CD14-positive monocyte (primary cell): ENCODE results near the gene TRPC5OS. TPM values are rescaled to one million over a fixed set of nuclear protein-coding genes. Genes with fewer than 3 reads are reported as not detected.

Experiments used
- DNase-seq, 3 donors: peaks; one replicate each; pipeline ENCODE4 v3.0.0-alpha.2; 2011 to 2022
- H2AFZ ChIP-seq: 2 replicates; pipeline ENCODE4 v1.6.0; 2012; ENCODE audit warnings: mild to moderate bottlenecking, low read depth, low read length, inconsistent platforms; ENCODE audit not compliant: insufficient read depth, poor library complexity, severe bottlenecking
- H3K27ac ChIP-seq, 2 donors: 1 replicate in 1 of 2; 2 replicates in 1 of 2; pipeline ENCODE4 v1.5.1; 2012 to 2013; ENCODE audit warnings: low read length in 2 of 2, control low read depth in 1 of 2, inconsistent platforms in 1 of 2, low read depth in 1 of 2, mild to moderate bottlenecking in 1 of 2
- H3K27me3 ChIP-seq, 2 donors: one replicate each; pipeline versions ENCODE4 v1.6.0 to v1.6.1; 2011 to 2013; ENCODE audit warnings: low read length in 2 of 2; ENCODE audit not compliant: control insufficient read depth in 2 of 2, insufficient read depth in 2 of 2
- H3K36me3 ChIP-seq, 2 donors: replicated peaks in 1 of 2; 1 replicate in 1 of 2; 2 replicates in 1 of 2; pipeline versions ENCODE4 v1.5.1 to v1.6.1; 2012 to 2013; ENCODE audit warnings: low read length in 2 of 2, control low read depth in 1 of 2, inconsistent platforms in 1 of 2, mild to moderate bottlenecking in 1 of 2; ENCODE audit not compliant: insufficient read depth in 2 of 2, control insufficient read depth in 1 of 2
- H3K4me1 ChIP-seq, 2 donors: 1 replicate in 1 of 2; 2 replicates in 1 of 2; pipeline versions ENCODE4 v1.5.1 to v1.6.1; 2012 to 2013; ENCODE audit warnings: low read length in 2 of 2, control low read depth in 1 of 2, inconsistent platforms in 1 of 2, mild to moderate bottlenecking in 1 of 2, moderate library complexity in 1 of 2; ENCODE audit not compliant: insufficient read depth in 2 of 2, control insufficient read depth in 1 of 2
- H3K4me2 ChIP-seq: replicated peaks from 2 replicates; pipeline ENCODE3; 2012; ENCODE audit warnings: low read length, moderate library complexity, mild to moderate bottlenecking; ENCODE audit not compliant: poor library complexity, severe bottlenecking; ENCODE audit errors: extremely low read depth
- H3K4me3 ChIP-seq, 3 experiments: fragments of 200-600 bp in 1 of 3; sonication (generic) in 1 of 3; replicated peaks in 1 of 3; 1 replicate in 2 of 3; 2 replicates in 1 of 3; pipeline ENCODE4 v1.5.1; 2011 to 2013; ENCODE audit warnings: low read length in 3 of 3, mild to moderate bottlenecking in 3 of 3, control low read depth in 2 of 3, low read depth in 2 of 3, inconsistent platforms in 1 of 3, moderate library complexity in 1 of 3
- H3K79me2 ChIP-seq: 2 replicates; pipeline ENCODE4 v1.6.0; 2012; ENCODE audit warnings: mild to moderate bottlenecking, control low read depth, inconsistent platforms, low read length, moderate library complexity; ENCODE audit not compliant: insufficient read depth
- H3K9ac ChIP-seq: 2 replicates; pipeline ENCODE4 v1.6.0; 2017; ENCODE audit warnings: low read length, mild to moderate bottlenecking; ENCODE audit not compliant: insufficient read depth, poor library complexity, severe bottlenecking
- H3K9me3 ChIP-seq, 2 donors: replicated peaks in 1 of 2; 1 replicate in 1 of 2; 2 replicates in 1 of 2; pipeline versions ENCODE4 v1.5.1 to v1.6.1; 2012 to 2013; ENCODE audit warnings: low read length in 2 of 2, control low read depth in 1 of 2; ENCODE audit not compliant: control insufficient read depth in 1 of 2, insufficient read depth in 1 of 2
- H4K20me1 ChIP-seq: 2 replicates; pipeline ENCODE4 v1.6.0; 2012; ENCODE audit warnings: mild to moderate bottlenecking, low read length, control low read depth, moderate library complexity; ENCODE audit not compliant: insufficient read depth
- H3K27ac Mint-ChIP-seq, 7 donors: one replicate each; pipeline ENCODE4 v1.8.0; 2020; ENCODE audit warnings: mild to moderate bottlenecking in 7 of 7, mixed read lengths in 7 of 7, moderate library complexity in 6 of 7, inconsistent platforms in 2 of 7
- H3K27me3 Mint-ChIP-seq, 3 donors: one replicate each; pipeline ENCODE4 v1.8.0; 2021 to 2022; ENCODE audit warnings: low read depth in 3 of 3, mild to moderate bottlenecking in 3 of 3, mixed read lengths in 3 of 3, moderate library complexity in 3 of 3, inconsistent platforms in 1 of 3
- H3K36me3 Mint-ChIP-seq, 2 donors: one replicate each; pipeline ENCODE4 v1.8.0; 2020; ENCODE audit warnings: mixed read lengths in 2 of 2, inconsistent platforms in 1 of 2, mild to moderate bottlenecking in 1 of 2
- H3K4me1 Mint-ChIP-seq: one replicate; pipeline ENCODE4 v1.8.0; 2020; ENCODE audit warnings: mild to moderate bottlenecking, mixed read lengths
- H3K4me3 Mint-ChIP-seq, 2 donors: one replicate each; pipeline ENCODE4 v1.8.0; 2020; ENCODE audit warnings: mild to moderate bottlenecking in 2 of 2, mixed read lengths in 2 of 2, moderate library complexity in 1 of 2
- H3K9me3 Mint-ChIP-seq, 7 donors: one replicate each; pipeline ENCODE4 v1.8.0; 2020 to 2022; ENCODE audit warnings: mixed read lengths in 7 of 7, mild to moderate bottlenecking in 6 of 7, moderate library complexity in 6 of 7, inconsistent platforms in 2 of 7
- CTCF ChIP-seq: fragments of 200-600 bp; IDR thresholded peaks from one replicate; pipeline ENCODE4 v1.8.0; 2022; ENCODE audit warnings: antibody characterized with exemption, mild to moderate bottlenecking
- WGBS: methylation state at CpG from one replicate; pipeline ENCODE4 v1.1.5; 2013; ENCODE audit warnings: missing lambda C conversion rate; ENCODE audit not compliant: insufficient coverage; 5-methylcytosine and 5-hydroxymethylcytosine counted together
- intact Hi-C, 2 donors: fragments of 100-400 bp; cut with micrococcal nuclease; formaldehyde crosslinking; loops; one replicate each; pipeline versions ENCODE4 v1.15.0 to v1.15.1; 2023
- polyA plus RNA-seq, 3 donors: library from polyadenylated mRNA; depleted of rRNA in 1 of 3; unstranded in 2 of 3; stranded (reverse) in 1 of 3; fragments of 300-500 nt in 2 of 3; fragments of >200 nt in 1 of 3; fragmentation: Illumina TruSeq in 2 of 3; gene quantifications; 1 replicate in 2 of 3; 2 replicates in 1 of 3; pipeline ENCODE4 v1.2.3, GENCODE V29; 2012 to 2021

TRPC5OS gene
- polyA plus RNA-seq, 3 donors = 0.08 TPM; not detected in 2

GRCh38 chrX:111888600-111888999 is 12.6 kb downstream of the TRPC5OS start:
- no peak overlapping the region for H2AFZ ChIP-seq
- DNase-seq = no peak
- Mint-ChIP-seq H3K27ac (no peak overlapping the region), H3K9me3 (peaks cover 0 to 3% (median 0%) of the 10 kb centered on the region in 7 donors), H3K27me3 (peaks cover 0 to 6% (median 0%) of the 10 kb centered on the region in 3 donors), H3K36me3 (no peaks in the 10 kb centered on the region), H3K4me3 (no peak overlapping the region), H3K4me1 (no peaks in the 10 kb centered on the region)
- no peaks in the 10 kb centered on the region for H4K20me1 ChIP-seq
- no peak overlapping the region for H3K4me3 ChIP-seq
- no peak overlapping the region for H3K4me2 ChIP-seq
- WGBS = no CpG with 5 or more reads among the region's 3 CpGs
- H3K27me3 ChIP-seq = no peaks in the 10 kb centered on the region
- no peaks in the 10 kb centered on the region for H3K36me3 ChIP-seq
- no peak for TF ChIP-seq CTCF
- no peak overlapping the region for H3K27ac ChIP-seq
- no peaks in the 10 kb centered on the region for H3K4me1 ChIP-seq
- no peaks in the 10 kb centered on the region for H3K9me3 ChIP-seq
- no peak overlapping the region for H3K9ac ChIP-seq
- H3K79me2 ChIP-seq = no peaks in the 10 kb centered on the region
- intact Hi-C loops = no loop called here

- Histone ChIP-seq H3K27me3 (peaks cover 0 to 3% of the 10 kb centered on the region in 2 donors), H3K9me3 (no peaks in the 10 kb centered on the region), H3K4me2 (no peak overlapping the region), H2AFZ (no peak overlapping the region), H3K4me1 (no peaks in the 10 kb centered on the region), H3K79me2 (no peaks in the 10 kb centered on the region), H4K20me1 (no peaks in the 10 kb centered on the region), H3K4me3 (no peak overlapping the region), H3K9ac (no peak overlapping the region), H3K36me3 (no peaks in the 10 kb centered on the region), H3K27ac (no peak overlapping the region)
- WGBS = no CpG with 5 or more reads among the region's 2 CpGs
- TF ChIP-seq CTCF = no peak
- Mint-ChIP-seq H3K9me3 (peaks cover 0 to 3% (median 0%) of the 10 kb centered on the region in 7 donors), H3K27ac (no peak overlapping the region), H3K4me1 (no peaks in the 10 kb centered on the region), H3K4me3 (no peak overlapping the region), H3K27me3 (peaks cover 0 to 6% (median 0%) of the 10 kb centered on the region in 3 donors), H3K36me3 (no peaks in the 10 kb centered on the region)
- intact Hi-C loops = no loop called here
- no peak for DNase-seq
Measured at GRCh38 chrX:111892375-111892774, 16.4 kb downstream of the TRPC5OS start.
